ENCODE results near the gene ABCG8.

The ABCG8 gene

GRCh38 chr2:43841949-43842865 is 3.4 kb downstream of the ABCG8 start:
- TF ChIP-seq, protein P1, sequence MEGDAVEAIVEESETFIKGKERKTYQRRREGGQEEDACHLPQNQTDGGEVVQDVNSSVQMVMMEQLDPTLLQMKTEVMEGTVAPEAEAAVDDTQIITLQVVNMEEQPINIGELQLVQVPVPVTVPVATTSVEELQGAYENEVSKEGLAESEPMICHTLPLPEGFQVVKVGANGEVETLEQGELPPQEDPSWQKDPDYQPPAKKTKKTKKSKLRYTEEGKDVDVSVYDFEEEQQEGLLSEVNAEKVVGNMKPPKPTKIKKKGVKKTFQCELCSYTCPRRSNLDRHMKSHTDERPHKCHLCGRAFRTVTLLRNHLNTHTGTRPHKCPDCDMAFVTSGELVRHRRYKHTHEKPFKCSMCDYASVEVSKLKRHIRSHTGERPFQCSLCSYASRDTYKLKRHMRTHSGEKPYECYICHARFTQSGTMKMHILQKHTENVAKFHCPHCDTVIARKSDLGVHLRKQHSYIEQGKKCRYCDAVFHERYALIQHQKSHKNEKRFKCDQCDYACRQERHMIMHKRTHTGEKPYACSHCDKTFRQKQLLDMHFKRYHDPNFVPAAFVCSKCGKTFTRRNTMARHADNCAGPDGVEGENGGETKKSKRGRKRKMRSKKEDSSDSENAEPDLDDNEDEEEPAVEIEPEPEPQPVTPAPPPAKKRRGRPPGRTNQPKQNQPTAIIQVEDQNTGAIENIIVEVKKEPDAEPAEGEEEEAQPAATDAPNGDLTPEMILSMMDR (IDR thresholded peaks at IDR 0.05; ENCODE audit: insufficient read depth, low read length, missing control alignments): no peak
- ChIA-PET POLR2A (no interaction called here), CTCF (no interaction called here)
- no peak for DNase-seq (ENCODE audit: low read depth, low spot score)
- H3K4me3 ChIP-seq (ENCODE audit: low read depth, low read length): no peak overlapping the region

DNA sequence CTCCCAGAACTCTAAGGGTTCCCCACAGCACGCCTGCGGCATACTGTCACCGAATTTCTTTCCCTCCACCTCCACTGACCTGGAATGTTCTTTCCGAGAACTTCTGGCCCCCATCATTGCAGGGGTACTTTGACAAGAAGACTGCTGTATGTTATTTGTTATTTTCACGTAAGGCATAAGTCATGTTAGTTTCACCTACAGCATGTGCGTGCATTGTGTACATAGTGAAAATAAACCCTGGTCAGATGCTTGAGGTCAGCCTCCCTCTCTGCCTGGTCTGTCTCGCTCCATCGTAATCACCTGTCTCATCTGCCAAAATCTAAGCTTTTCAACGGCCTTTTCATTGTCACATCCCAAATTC is 4.1 kb downstream of the ABCG8 start:
- DNase-seq (ENCODE audit: low read depth, low spot score): no peak
- CTCF ChIA-PET: no interaction called here
- no peak overlapping the region for H3K4me3 ChIP-seq (ENCODE audit: low read depth, low read length)
- POLR2A ChIA-PET: no interaction called here
- TF ChIP-seq, protein P1 (IDR thresholded peaks at IDR 0.05; ENCODE audit: insufficient read depth, low read length, missing control alignments): no peak

DNA sequence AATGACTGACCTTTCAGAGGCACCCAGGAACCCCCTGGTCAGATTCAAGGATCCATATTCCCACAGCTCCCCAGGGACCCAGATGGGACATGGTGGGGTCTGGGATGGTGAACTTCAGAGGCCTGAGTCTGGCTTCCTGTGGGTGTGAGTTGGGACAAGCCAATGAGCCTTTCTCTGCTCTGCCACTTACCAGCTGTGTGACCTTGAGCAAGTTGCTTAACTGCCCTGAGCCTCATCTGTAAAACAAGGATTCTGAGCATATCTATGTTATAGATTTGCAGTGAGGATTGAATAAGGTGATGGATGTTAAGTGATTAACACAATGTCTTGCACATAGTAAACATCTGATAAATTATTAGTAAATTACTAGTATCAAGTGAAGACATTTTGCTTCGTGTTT is 6.4 kb downstream of the ABCG8 start:
- DNase-seq (ENCODE audit: low read depth, low spot score): no peak
- ChIA-PET CTCF (no interaction called here), POLR2A (no interaction called here)
- TF ChIP-seq, protein P1 (IDR thresholded peaks at IDR 0.05; ENCODE audit: insufficient read depth, low read length, missing control alignments): no peak
- H3K4me3 ChIP-seq (ENCODE audit: low read depth, low read length): no peak overlapping the region

DNA sequence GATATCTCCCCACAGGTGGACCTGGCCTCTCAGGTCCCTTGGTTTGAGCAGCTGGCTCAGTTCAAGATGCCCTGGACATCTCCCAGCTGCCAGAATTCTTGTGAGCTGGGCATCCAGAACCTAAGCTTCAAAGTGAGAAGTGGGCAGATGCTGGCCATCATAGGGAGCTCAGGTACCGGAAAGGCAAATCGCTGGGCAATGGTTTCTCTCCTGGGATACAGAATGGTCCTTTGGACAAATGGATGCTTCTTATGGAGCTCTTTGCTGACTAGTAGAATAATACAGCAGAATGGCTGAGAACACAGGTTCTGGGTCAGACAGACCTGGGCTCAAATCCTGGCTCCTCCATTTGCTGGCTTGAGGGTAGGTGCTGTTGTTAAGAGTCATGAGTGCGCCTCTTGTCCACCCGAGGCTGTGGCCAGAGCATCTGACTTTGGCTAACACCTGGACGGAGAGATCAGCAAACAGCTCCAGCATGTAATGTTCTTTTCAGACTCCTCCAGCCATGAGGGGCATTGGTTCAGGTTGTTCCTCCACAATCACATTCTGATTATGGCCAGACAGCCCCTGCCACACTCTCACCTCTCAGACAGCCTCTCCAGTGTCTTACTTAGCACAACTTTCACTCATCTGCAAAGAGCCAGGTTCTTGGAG is 7.5 kb downstream of the ABCG8 start:
- ChIA-PET POLR2A (no interaction called here), CTCF (no interaction called here)
- H3K4me3 ChIP-seq (ENCODE audit: low read depth, low read length): no peak overlapping the region
- DNase-seq (ENCODE audit: low read depth, low spot score): no peak
- TF ChIP-seq, protein P1 (IDR thresholded peaks at IDR 0.05; ENCODE audit: insufficient read depth, low read length, missing control alignments): no peak

- POLR2A ChIA-PET: no interaction called here
- CTCF ChIA-PET: interaction anchor here (1.0 kb wide), 1 partner anchor 30 kb away, joined by 4 read pairs; no protein-coding TSS in a partner anchor
- DNase-seq (ENCODE audit: low read depth, low spot score): no peak
- TF ChIP-seq, protein P1 (IDR thresholded peaks at IDR 0.05; ENCODE audit: insufficient read depth, low read length, missing control alignments): no peak
- no peak overlapping the region for H3K4me3 ChIP-seq (ENCODE audit: low read depth, low read length)
These were observed 9.4 kb downstream of the ABCG8 start for GRCh38 chr2:43848214-43848613.

Measured in AG04449 (cell line).